Large intestine (tissue), 3 donors: ENCODE results near the gene ADGRL3. TPM values are rescaled to one million over a fixed set of nuclear protein-coding genes. Genes with fewer than 3 reads are reported as not detected.
"Not testable (repeated sequence)": the region's sequence is repeated elsewhere in the genome, so short reads cannot be mapped to it uniquely, and the experiment has no call there.

Experiments
- DNase-seq, 2 donors: peaks; one replicate each; pipeline versions ENCODE4 v3.0.0 to v3.0.0-alpha.2; 2013
- H3K27ac ChIP-seq: one replicate; pipeline ENCODE4 v1.5.1; 2013; ENCODE audit warnings: low read length
- H3K27me3 ChIP-seq: 2 replicates; pipeline ENCODE4 v1.6.1; 2013; ENCODE audit warnings: low read length; ENCODE audit not compliant: control insufficient read depth, insufficient read depth
- H3K36me3 ChIP-seq: 2 replicates; pipeline ENCODE4 v1.6.1; 2013; ENCODE audit warnings: low read length; ENCODE audit not compliant: control insufficient read depth, insufficient read depth
- H3K4me1 ChIP-seq: one replicate; pipeline ENCODE4 v1.6.1; 2013; ENCODE audit warnings: low read length; ENCODE audit not compliant: control insufficient read depth, insufficient read depth
- H3K4me3 ChIP-seq: one replicate; pipeline ENCODE4 v1.5.1; 2013; ENCODE audit warnings: low read length
- H3K9me3 ChIP-seq: one replicate; pipeline ENCODE4 v1.6.1; 2013; ENCODE audit warnings: mild to moderate bottlenecking, low read depth, low read length, moderate library complexity; ENCODE audit not compliant: control insufficient read depth
- WGBS: methylation state at CpG from one replicate; pipeline ENCODE4 v1.1.5; 2013; ENCODE audit warnings: low lambda C conversion rate; ENCODE audit not compliant: insufficient coverage; 5-methylcytosine and 5-hydroxymethylcytosine counted together
- polyA plus RNA-seq: library from polyadenylated mRNA; unstranded; fragments of 120-200 nt; gene quantifications from one replicate; pipeline ENCODE4 v1.2.1, GENCODE V29; 2013

Gene ADGRL3
- polyA plus RNA-seq, 1 donor, result 9.8 TPM

DNA sequence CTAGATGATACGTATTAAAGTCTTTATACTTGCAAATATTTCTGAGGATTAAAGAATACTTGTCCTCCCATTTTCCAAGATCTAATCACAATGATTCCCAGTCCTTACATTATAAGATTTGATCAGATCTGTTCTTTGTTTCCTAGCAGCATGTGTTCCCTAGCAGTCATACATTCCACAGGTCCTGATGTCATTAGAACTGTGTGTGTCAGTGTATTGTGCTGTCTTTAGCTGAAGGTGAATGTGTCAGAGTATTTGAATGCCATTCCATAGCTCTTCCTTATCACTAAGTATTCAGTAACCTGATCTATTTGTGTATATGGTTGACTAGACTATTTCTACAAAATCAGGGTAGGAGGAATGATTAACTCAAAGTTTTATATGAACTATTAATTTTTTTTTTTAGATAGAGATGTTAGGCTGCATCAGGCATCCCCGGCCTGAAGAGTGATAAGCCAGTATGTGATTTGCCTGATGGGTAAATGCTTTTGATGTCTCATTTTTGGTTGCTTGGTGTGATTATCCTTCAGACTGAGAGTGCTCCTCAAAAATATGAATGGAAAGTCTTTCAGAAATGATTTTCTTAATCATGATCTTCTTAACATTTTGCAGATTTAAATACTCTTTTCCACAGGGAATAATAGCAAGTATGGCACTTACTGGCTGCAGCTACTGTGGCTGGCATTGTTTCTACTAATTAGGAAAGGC, 4.4 kb downstream of the ADGRL3 start:
- no peak overlapping the region for H3K27ac ChIP-seq
- no peaks in the 10 kb centered on the region for H3K36me3 ChIP-seq
- 100% methylated on average over 1 of the region's 2 CpGs for WGBS
- H3K27me3 ChIP-seq, result peaks cover 45% of the 10 kb centered on the region
- peak in 1 of 2 donors; percentile 4 for DNase-seq
- no peaks in the 10 kb centered on the region for H3K9me3 ChIP-seq
- H3K4me3 ChIP-seq, result no peak overlapping the region
- H3K4me1 ChIP-seq, result peaks cover 9% of the 10 kb centered on the region

DNA sequence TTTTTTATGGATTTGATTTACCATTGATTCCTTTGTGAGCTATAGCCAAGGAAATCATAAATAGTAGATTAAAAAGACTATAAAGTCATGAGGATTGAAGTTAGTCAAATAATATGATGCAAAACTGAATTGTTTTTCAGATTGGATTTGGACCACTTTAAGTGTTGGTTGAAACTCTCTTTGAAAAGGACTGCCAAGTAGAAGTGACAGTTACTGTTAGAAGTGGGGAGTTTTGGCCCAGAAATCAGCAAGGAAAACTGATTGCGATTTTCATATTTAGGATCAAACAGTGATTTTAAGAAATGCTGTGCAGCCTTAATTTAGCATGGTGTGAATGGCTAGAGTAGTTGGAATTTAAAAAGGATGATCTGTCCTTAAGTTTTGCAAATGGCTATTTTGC, 4.9 kb downstream of the ADGRL3 start:
- 100% methylated on average over 1 of the region's 1 CpG for WGBS
- H3K27ac ChIP-seq, result no peak overlapping the region
- H3K4me3 ChIP-seq, result no peak overlapping the region

DNA sequence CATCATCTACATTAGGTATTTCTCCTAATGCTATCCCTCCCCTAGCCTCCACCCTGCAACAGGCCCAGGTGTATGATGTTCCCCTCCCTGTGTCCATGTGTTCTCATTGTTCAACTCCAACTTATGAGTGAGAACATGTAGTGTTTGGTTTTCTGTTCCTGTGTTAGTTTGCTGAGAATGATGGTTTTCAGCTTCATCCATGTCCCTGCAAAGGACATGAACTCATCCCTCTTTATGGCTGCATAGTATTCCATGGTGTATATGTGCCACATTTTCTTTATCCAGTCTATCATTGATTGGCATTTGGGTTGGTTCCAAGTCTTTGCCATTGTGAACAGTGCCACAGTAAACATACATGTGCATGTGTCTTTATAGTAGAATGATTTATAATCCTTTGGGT, 7.0 kb downstream of the ADGRL3 start:
- H3K4me1 ChIP-seq, DNase-seq, H3K27ac ChIP-seq, H3K36me3 ChIP-seq, H3K4me3 ChIP-seq, H3K9me3 ChIP-seq: not testable (repeated sequence)
- peaks cover 22% of the 10 kb centered on the region for H3K27me3 ChIP-seq

More for the DNA sequence above, 4.9 kb downstream of the ADGRL3 start:
- no peak for DNase-seq
- H3K36me3 ChIP-seq, result no peaks in the 10 kb centered on the region
- no peaks in the 10 kb centered on the region for H3K9me3 ChIP-seq
- H3K4me1 ChIP-seq, result peaks cover 9% of the 10 kb centered on the region
- H3K27me3 ChIP-seq, result peaks cover 39% of the 10 kb centered on the region

DNA sequence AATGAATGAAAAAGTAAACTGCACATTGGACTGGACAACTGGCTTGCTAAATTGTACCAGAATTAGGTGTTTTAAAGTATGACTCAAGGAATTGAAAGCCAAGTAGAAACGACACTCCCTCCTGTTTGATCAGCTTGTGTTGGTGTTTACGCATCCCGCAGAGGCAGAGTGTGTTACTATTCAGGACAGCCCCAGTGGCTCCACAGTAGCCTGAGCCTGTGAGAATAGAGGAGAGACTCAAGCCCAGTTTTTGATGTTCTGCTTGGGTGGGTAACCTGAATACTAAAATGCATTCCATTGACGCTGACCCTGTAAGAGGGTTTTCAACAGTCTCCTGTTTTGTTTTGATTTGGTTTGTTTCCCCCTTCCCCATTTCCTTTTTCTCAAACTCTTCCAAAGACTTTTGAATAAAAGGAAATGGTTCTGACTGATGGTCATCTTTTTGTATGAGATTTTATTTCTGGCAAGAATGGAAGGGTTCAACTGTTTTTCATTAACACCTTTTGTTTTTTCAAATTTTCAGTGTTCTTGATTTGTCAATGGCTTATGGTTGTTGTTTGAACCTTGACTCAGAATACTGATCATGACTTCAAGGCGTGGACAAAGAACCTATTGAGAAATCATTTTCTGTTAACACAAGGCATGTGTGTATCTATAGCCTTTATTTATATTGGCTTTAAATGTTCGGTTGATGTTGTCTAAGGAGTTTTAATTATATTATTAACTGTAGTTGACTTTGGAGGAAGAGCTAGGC, 10.2 kb downstream of the ADGRL3 start:
- no peak for DNase-seq
- Histone ChIP-seq H3K27ac (no peak overlapping the region), H3K4me1 (no peaks in the 10 kb centered on the region), H3K4me3 (no peak overlapping the region), H3K9me3 (no peaks in the 10 kb centered on the region), H3K36me3 (no peaks in the 10 kb centered on the region), H3K27me3 (no peaks in the 10 kb centered on the region)
- no CpG with 5 or more reads among the region's 6 CpGs for WGBS

DNA sequence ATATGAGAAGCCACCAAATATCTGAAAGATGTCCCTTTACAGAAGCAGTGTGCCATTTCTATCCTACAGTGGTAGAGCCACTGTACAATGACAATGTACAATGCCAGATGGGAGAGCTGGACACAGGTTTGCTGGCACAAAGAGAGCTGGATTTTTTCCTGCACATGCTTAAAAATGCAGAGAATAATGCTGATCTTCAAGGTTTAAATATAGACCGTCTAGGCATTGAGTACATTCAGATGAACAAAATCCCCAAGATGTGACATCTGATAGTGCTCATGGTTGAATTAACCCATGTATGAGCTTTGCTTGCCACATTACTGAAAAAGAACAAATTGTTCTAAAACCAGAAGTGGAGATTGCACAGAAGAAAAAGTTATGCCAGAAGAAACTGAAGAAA, 11.7 kb downstream of the ADGRL3 start:
- Histone ChIP-seq H3K4me3 (no peak overlapping the region), H3K27me3 (no peaks in the 10 kb centered on the region), H3K9me3 (no peaks in the 10 kb centered on the region), H3K36me3 (no peaks in the 10 kb centered on the region), H3K27ac (no peak overlapping the region), H3K4me1 (no peaks in the 10 kb centered on the region)
- DNase-seq, result no peak
- no CpG with 5 or more reads among the region's 1 CpG for WGBS

DNA sequence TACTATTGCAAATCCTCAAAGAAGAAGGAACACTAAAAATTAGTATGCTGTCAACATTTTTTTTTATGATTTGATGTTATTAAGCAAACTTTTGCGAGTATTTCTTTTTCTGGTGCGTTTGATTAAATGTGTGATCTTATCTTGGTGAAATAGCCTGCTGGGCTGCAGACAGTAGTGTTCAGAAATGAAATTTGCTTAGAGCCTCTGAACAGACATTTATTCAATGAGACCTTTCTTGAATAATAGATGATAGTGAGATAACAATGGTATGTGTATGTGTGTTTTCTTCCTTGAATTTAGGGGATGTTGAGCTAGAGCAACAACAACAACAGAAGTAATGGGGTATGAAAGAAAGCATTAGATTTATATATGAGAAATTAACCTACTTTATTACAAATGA, 12.7 kb downstream of the ADGRL3 start:
- no peaks in the 10 kb centered on the region for H3K27me3 ChIP-seq
- no peak overlapping the region for H3K4me3 ChIP-seq
- H3K27ac ChIP-seq, result no peak overlapping the region
- H3K36me3 ChIP-seq, result no peaks in the 10 kb centered on the region
- no peaks in the 10 kb centered on the region for H3K9me3 ChIP-seq
- H3K4me1 ChIP-seq, result no peaks in the 10 kb centered on the region
- WGBS, result 100% methylated on average over 1 of the region's 2 CpGs
- DNase-seq, result no peak

DNA sequence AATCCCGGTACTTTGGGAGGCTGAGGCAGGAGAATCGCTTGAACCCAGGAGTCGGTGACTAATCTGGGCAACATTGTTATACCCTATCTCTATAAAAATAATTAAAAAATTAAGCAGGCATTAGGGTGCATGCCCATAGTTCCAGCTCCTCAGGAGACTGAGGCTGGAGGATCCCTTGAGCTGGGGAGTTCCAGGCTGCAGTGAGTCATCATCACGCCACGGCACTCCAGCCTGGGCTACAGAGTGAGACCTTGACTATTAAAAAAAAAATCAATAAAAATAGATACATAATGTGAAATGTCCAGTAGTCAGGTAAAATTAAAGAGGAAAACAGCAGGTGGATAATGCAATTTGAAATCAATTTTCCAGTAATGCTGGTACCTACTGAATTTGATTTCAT, 14.6 kb downstream of the ADGRL3 start:
- H3K27ac ChIP-seq, result no peak overlapping the region
- no peaks in the 10 kb centered on the region for H3K9me3 ChIP-seq
- 80% methylated on average over 1 of the region's 5 CpGs for WGBS
- no peak overlapping the region for H3K4me3 ChIP-seq
- no peaks in the 10 kb centered on the region for H3K27me3 ChIP-seq
- no peaks in the 10 kb centered on the region for H3K4me1 ChIP-seq
- H3K36me3 ChIP-seq, result no peaks in the 10 kb centered on the region
- DNase-seq, result no peak

DNA sequence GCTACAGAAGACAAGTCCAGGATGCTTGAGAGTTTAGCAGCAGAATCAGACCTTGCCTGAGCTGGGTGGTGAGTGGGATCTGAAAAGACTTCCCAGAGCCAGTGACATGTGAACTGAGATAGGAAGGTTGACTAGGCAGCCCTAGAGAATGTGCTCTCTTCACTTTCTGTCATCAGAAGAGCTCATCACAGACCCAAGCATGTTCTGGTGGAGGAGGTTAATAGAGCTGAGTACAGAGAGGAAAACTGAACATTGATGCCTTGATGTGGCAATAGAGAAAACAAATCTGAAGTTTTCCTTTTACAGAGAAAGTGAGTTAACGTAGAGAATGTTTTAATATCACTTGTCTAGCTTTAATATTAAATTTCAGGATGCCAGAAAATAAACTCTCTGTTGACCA, 17.1 kb downstream of the ADGRL3 start:
- DNase-seq, result no peak
- H3K4me3 ChIP-seq, result no peak overlapping the region
- H3K9me3 ChIP-seq, result no peaks in the 10 kb centered on the region
- H3K36me3 ChIP-seq, result no peaks in the 10 kb centered on the region
- no peaks in the 10 kb centered on the region for H3K4me1 ChIP-seq
- H3K27ac ChIP-seq, result no peak overlapping the region
- no CpG with 5 or more reads among the region's 1 CpG for WGBS
- no peaks in the 10 kb centered on the region for H3K27me3 ChIP-seq

DNA sequence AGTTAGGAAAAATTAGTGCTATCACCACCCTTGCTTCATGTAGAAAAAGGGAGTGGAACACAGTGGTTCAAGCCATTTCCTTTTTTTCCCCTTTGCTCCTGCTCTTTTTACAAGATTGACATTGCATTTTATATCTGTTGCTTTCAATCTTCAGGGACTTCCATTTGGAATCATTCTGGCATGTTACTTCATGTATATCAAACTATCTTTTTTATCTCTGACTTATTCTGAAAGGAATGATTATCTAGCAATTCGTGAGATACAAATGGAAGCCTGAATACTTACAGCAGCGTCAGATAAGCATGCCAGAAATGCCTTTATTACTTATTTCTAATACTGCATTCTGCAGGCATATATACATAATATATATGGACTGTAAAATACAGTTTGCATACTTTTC, 20.4 kb downstream of the ADGRL3 start:
- Histone ChIP-seq H3K4me1 (no peaks in the 10 kb centered on the region), H3K9me3 (no peaks in the 10 kb centered on the region), H3K36me3 (no peaks in the 10 kb centered on the region), H3K27ac (no peak overlapping the region), H3K27me3 (no peaks in the 10 kb centered on the region), H3K4me3 (no peak overlapping the region)
- DNase-seq, result no peak
- WGBS, result 50% methylated on average over 2 of the region's 2 CpGs

DNA sequence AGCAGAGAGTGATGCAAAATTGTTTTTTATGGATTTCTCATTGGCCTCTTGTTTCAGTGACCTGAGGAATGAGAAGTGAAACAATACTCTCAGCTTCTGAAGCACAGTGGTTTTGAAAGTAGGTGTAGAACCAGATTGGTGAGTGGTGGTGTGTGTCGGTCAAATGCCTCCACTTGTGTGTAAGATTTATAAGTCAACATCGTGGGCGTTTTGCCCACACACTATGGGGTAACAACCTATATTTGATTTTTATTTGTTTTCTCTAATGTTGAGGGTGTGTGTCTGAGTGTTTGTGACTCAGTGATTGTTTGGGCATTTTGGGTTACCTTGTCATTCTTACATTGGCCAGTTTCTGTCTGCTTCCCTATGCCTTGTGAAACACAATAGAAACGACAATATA, 23.3 kb downstream of the ADGRL3 start:
- Histone ChIP-seq H3K9me3 (no peaks in the 10 kb centered on the region), H3K4me1 (no peaks in the 10 kb centered on the region), H3K27me3 (no peaks in the 10 kb centered on the region), H3K27ac (no peak overlapping the region), H3K36me3 (no peaks in the 10 kb centered on the region), H3K4me3 (no peak overlapping the region)
- DNase-seq, result no peak
- no CpG with 5 or more reads among the region's 4 CpGs for WGBS

DNA sequence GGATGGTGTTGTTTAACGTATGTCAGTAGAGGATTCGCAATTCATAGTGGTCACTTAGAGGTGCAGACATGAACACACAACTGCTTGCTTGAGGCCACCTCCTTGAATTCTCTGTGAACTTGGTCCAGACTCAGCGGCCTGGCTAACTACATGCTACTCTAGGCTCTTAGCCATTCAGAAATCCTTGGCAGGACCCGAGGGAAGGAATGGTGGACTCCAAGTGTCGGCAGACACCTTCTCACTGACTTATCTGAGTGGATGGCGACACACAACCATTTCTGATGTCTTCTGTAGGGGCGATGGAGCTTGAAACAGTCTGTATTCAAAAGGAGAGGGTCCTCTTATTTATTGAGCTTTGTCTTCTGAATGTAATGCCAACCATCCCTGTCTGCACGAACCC, 24.4 kb downstream of the ADGRL3 start:
- no peak for DNase-seq
- H3K9me3 ChIP-seq, result no peaks in the 10 kb centered on the region
- WGBS, result 100% methylated on average over 2 of the region's 8 CpGs
- H3K36me3 ChIP-seq, result no peaks in the 10 kb centered on the region
- no peak overlapping the region for H3K27ac ChIP-seq
- H3K27me3 ChIP-seq, result no peaks in the 10 kb centered on the region
- no peak overlapping the region for H3K4me3 ChIP-seq
- H3K4me1 ChIP-seq, result no peaks in the 10 kb centered on the region
